HCT116 (cell line): ENCODE data around the gene CD83. TPM values are rescaled to one million over a fixed set of nuclear protein-coding genes. Genes with fewer than 3 reads are reported as not detected.

Experiments
- ATAC-seq: fragments of 200-7000 bp; cut with Tn5 transposase; 2 replicates; pipeline ENCODE4 v1.9.1; 2020; ENCODE audit warnings: mild to moderate bottlenecking, moderate library complexity
- BruUV-seq: library from RNA; stranded (reverse); fragments of 400-500 nt; replicated peaks from 2 replicates; lab custom pipeline; 2021; lab: Mats Ljungman, UMichigan
- CTCF ChIA-PET: fragments of 300-600 bp; sonication (Branson Sonifier 250); formaldehyde crosslinking; loops from one replicate; lab custom pipeline; 2021; ENCODE audit warnings: antibody characterized with exemption; lab: Charles Lee
- POLR2A ChIA-PET: fragments of 300-600, 350-600 bp; sonication (Branson Sonifier 250); formaldehyde crosslinking; loops from one replicate; lab custom pipeline; 2021; ENCODE audit warnings: antibody characterized with exemption; lab: Charles Lee
- RAD21 ChIA-PET, 2 experiments: fragments of 300-600 bp; sonication (Branson Sonifier 250); formaldehyde crosslinking; loops; one replicate each; lab custom pipeline; 2023; ENCODE audit warnings: low total read pairs in 2 of 2; ENCODE audit not compliant: uncharacterized antibody in 2 of 2, unreplicated experiment in 2 of 2, low non-redundant PET in 1 of 2; lab: Charles Lee
- DNase-seq: peaks from one replicate; pipeline ENCODE4 v3.0.0-alpha.2; 2010; ENCODE audit warnings: low read depth, low spot score
- H2AFZ ChIP-seq: fragments of 200-600 bp; shearing (Covaris generic), sonication (generic); 2 replicates; pipeline ENCODE4 v1.6.1; 2017; ENCODE audit warnings: low read depth, mixed run types, mixed read lengths, antibody characterized with exemption, low read length; ENCODE audit not compliant: poor library complexity, severe bottlenecking
- H3K27ac ChIP-seq: 2 replicates; pipeline ENCODE4 v1.5.1; 2012; ENCODE audit warnings: low read depth, low read length
- H3K27me3 ChIP-seq: fragments of 200-600 bp; sonication (generic); 2 replicates; pipeline ENCODE4 v1.6.1; 2016; ENCODE audit warnings: mixed run types, low read length, mixed read lengths; ENCODE audit not compliant: insufficient read depth
- H3K36me3 ChIP-seq, 2 experiments: fragments of 200-500 bp in 1 of 2; fragments of 200-600 bp in 1 of 2; sonication (Bioruptor generic) in 1 of 2; sonication (generic) in 1 of 2; 2 replicates each; pipeline versions ENCODE4 v1.5.1 to v1.6.1; 2014 to 2016; ENCODE audit warnings: low read length in 2 of 2, inconsistent platforms in 1 of 2, mixed read lengths in 1 of 2, mixed run types in 1 of 2; ENCODE audit not compliant: insufficient read depth in 2 of 2, control insufficient read depth in 1 of 2
- H3K4me1 ChIP-seq, 2 experiments: fragments of 200-600 bp in 1 of 2; sonication (generic) in 1 of 2; 2 replicates each; pipeline versions ENCODE4 v1.5.1 to v1.6.1; 2012 to 2017; ENCODE audit warnings: low read length in 2 of 2, inconsistent platforms in 1 of 2, mild to moderate bottlenecking in 1 of 2, mixed read lengths in 1 of 2, mixed run types in 1 of 2, moderate library complexity in 1 of 2; ENCODE audit not compliant: insufficient read depth in 2 of 2, control insufficient read depth in 1 of 2
- H3K4me2 ChIP-seq: fragments of 200-600 bp; sonication (generic); 2 replicates; pipeline ENCODE4 v1.6.1; 2017; ENCODE audit warnings: mixed run types, low read length, mixed read lengths
- H3K4me3 ChIP-seq, 2 experiments: fragments of 200-600 bp in 1 of 2; sonication (generic) in 1 of 2; replicated peaks in 1 of 2; 2 replicates each; pipeline ENCODE4 v1.5.1; 2011 to 2016; ENCODE audit warnings: low read length in 2 of 2, control low read depth in 1 of 2, low read depth in 1 of 2, mild to moderate bottlenecking in 1 of 2, mixed read lengths in 1 of 2, mixed run types in 1 of 2
- H3K79me2 ChIP-seq: fragments of 200-600 bp; sonication (generic); 2 replicates; pipeline ENCODE4 v1.6.1; 2017; ENCODE audit warnings: mild to moderate bottlenecking, mixed run types, low read length, moderate library complexity, mixed read lengths; ENCODE audit not compliant: insufficient read depth
- H3K9ac ChIP-seq: fragments of 200-600 bp; sonication (generic); 2 replicates; pipeline ENCODE4 v1.6.1; 2016; ENCODE audit warnings: low read length, mixed read lengths
- H3K9me2 ChIP-seq: fragments of 200-600 bp; sonication (generic), shearing (Covaris generic); 2 replicates; pipeline ENCODE4 v1.6.1; 2017; ENCODE audit warnings: mixed run types, mild to moderate bottlenecking, moderate library complexity; ENCODE audit not compliant: insufficient read depth
- H3K9me3 ChIP-seq, 2 experiments: fragments of 200-500 bp in 1 of 2; fragments of 200-600 bp in 1 of 2; sonication (Bioruptor generic) in 1 of 2; sonication (generic) in 1 of 2; 2 replicates each; pipeline ENCODE4 v1.6.1; 2014 to 2017; ENCODE audit warnings: low read length in 2 of 2, mixed read lengths in 2 of 2, inconsistent platforms in 1 of 2, low read depth in 1 of 2, mild to moderate bottlenecking in 1 of 2, mixed run types in 1 of 2, moderate library complexity in 1 of 2; ENCODE audit not compliant: control insufficient read depth in 1 of 2, insufficient read depth in 1 of 2
- H4K20me1 ChIP-seq: fragments of 200-600 bp; sonication (generic), shearing (Covaris generic); 2 replicates; pipeline ENCODE4 v1.6.1; 2017; ENCODE audit warnings: mixed run types, mild to moderate bottlenecking, moderate library complexity; ENCODE audit not compliant: insufficient read depth
- CBX3 ChIP-seq: IDR thresholded peaks from 2 replicates; pipeline ENCODE4 v1.6.1; 2012; ENCODE audit warnings: low read depth
- EGR1 ChIP-seq: IDR thresholded peaks from 2 replicates; pipeline ENCODE4 v1.6.1; 2012; ENCODE audit warnings: low read depth
- EZH2phosphoT487 ChIP-seq: fragments of 200-600 bp; IDR thresholded peaks from 2 replicates; pipeline ENCODE4 v1.6.1; 2018; ENCODE audit warnings: antibody characterized with exemption, borderline replicate concordance
- FOSL1 ChIP-seq: IDR thresholded peaks from 2 replicates; pipeline ENCODE4 v1.6.1; 2012; ENCODE audit warnings: low read depth
- JUND ChIP-seq: IDR thresholded peaks from 2 replicates; pipeline ENCODE4 v1.6.1; 2012
- RAD21 ChIP-seq: IDR thresholded peaks from 2 replicates; pipeline ENCODE4 v1.6.1; 2012; ENCODE audit warnings: low read depth, mild to moderate bottlenecking
- SP1 ChIP-seq: IDR thresholded peaks from 2 replicates; pipeline ENCODE4 v1.6.1; 2012; ENCODE audit warnings: low read depth
- SRF ChIP-seq: IDR thresholded peaks from 2 replicates; pipeline ENCODE4 v1.6.1; 2012; ENCODE audit warnings: low read depth
- TCF7L2 ChIP-seq: IDR thresholded peaks from 2 replicates; pipeline ENCODE4 v1.7.0; 2011; ENCODE audit warnings: borderline replicate concordance, inconsistent platforms; ENCODE audit not compliant: insufficient read depth, insufficient read length; ENCODE audit errors: extremely low read depth
- intact Hi-C: fragments of 100-400 bp; cut with micrococcal nuclease; formaldehyde crosslinking; loops from 2 replicates; pipeline ENCODE4 v1.10.0; 2022
- total RNA-seq: library from RNA; stranded (reverse); gene quantifications from one replicate; pipeline ENCODE4 v1.2.1, GENCODE V29; 2021; ENCODE audit not compliant: unreplicated experiment
- TF ChIP-seq, protein P1 (sequence below): IDR thresholded peaks from 2 replicates; pipeline ENCODE4 v1.6.1; 2012
- TF ChIP-seq, protein P2 (sequence below): IDR thresholded peaks from 2 replicates; pipeline ENCODE4 v1.6.1; 2011; ENCODE audit warnings: mild to moderate bottlenecking, low read length, moderate library complexity; ENCODE audit not compliant: insufficient replicate concordance; ENCODE audit errors: extremely low read depth
- TF ChIP-seq, protein P3 (sequence below): IDR thresholded peaks from 2 replicates; pipeline ENCODE4 v1.6.1; 2012; ENCODE audit warnings: low read depth
- TF ChIP-seq, protein P4 (sequence below): IDR thresholded peaks from 2 replicates; pipeline ENCODE4 v1.6.1; 2012
- TF ChIP-seq, protein P5 (sequence below), 3 experiments: fragments of 200-600 bp in 1 of 3; sonication (generic) in 1 of 3; IDR thresholded peaks in 2 of 3; conservative IDR thresholded peaks in 1 of 3; 2 replicates each; pipeline ENCODE4 v1.5.1; 2012 to 2017; ENCODE audit warnings: low read depth in 2 of 3, low read length in 2 of 3, antibody characterized with exemption in 1 of 3, borderline replicate concordance in 1 of 3, control low read depth in 1 of 3, mild to moderate bottlenecking in 1 of 3, mixed read lengths in 1 of 3, mixed run types in 1 of 3, moderate library complexity in 1 of 3; ENCODE audit not compliant: insufficient read depth in 1 of 3

CD83 gene
- total RNA-seq, 1 experiment from 2014 or later: 6.0 TPM

DNA sequence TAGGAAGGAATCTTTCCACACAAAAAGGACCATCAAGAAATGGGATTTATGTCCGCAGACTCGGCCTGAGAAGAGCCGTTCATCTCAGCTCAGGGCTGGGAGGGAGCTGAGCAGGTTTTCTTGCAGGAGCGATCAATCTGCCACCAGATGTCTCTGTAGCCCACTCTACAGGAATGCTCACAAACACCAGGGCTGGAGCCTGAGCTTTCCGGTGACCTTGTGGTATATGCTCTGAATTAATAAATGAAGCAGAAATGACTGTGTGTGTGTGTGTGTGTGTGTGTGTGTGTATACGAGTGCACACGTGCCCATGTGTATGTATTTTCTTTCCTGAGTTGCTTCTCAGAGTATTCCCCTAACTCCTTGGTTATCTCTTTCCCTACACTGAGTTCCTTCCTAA is 12.0 kb downstream of the CD83 start:
- no peak overlapping the region for H3K4me3 ChIP-seq
- H3K9ac ChIP-seq: no peak overlapping the region
- no peaks in the 10 kb centered on the region for H3K9me2 ChIP-seq
- no peak overlapping the region for H2AFZ ChIP-seq
- ChIA-PET RAD21 (no interaction called here), POLR2A (no interaction called here), CTCF (interaction anchor here (1.1 to 1.2 kb wide), 5 partner anchors 9 to 1494 kb away, joined by 3 to 9 read pairs (median 4); no protein-coding TSS in a partner anchor)
- no peak overlapping the region for H3K27ac ChIP-seq
- BruUV-seq: no TSS peak
- no peaks in the 10 kb centered on the region for H4K20me1 ChIP-seq
- TF ChIP-seq, protein P1, sequence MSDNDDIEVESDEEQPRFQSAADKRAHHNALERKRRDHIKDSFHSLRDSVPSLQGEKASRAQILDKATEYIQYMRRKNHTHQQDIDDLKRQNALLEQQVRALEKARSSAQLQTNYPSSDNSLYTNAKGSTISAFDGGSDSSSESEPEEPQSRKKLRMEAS: no peak
- no peak for TF ChIP-seq FOSL1
- no peak for TF ChIP-seq TCF7L2
- no peak for TF ChIP-seq EGR1
- TF ChIP-seq SP1: no peak
- no peak for TF ChIP-seq SRF
- no peak for TF ChIP-seq EZH2phosphoT487
- no peak for TF ChIP-seq CBX3
- TF ChIP-seq, protein P2, sequence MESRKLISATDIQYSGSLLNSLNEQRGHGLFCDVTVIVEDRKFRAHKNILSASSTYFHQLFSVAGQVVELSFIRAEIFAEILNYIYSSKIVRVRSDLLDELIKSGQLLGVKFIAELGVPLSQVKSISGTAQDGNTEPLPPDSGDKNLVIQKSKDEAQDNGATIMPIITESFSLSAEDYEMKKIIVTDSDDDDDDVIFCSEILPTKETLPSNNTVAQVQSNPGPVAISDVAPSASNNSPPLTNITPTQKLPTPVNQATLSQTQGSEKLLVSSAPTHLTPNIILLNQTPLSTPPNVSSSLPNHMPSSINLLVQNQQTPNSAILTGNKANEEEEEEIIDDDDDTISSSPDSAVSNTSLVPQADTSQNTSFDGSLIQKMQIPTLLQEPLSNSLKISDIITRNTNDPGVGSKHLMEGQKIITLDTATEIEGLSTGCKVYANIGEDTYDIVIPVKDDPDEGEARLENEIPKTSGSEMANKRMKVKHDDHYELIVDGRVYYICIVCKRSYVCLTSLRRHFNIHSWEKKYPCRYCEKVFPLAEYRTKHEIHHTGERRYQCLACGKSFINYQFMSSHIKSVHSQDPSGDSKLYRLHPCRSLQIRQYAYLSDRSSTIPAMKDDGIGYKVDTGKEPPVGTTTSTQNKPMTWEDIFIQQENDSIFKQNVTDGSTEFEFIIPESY: no peak
- no peak for TF ChIP-seq JUND
- TF ChIP-seq, protein P3, sequence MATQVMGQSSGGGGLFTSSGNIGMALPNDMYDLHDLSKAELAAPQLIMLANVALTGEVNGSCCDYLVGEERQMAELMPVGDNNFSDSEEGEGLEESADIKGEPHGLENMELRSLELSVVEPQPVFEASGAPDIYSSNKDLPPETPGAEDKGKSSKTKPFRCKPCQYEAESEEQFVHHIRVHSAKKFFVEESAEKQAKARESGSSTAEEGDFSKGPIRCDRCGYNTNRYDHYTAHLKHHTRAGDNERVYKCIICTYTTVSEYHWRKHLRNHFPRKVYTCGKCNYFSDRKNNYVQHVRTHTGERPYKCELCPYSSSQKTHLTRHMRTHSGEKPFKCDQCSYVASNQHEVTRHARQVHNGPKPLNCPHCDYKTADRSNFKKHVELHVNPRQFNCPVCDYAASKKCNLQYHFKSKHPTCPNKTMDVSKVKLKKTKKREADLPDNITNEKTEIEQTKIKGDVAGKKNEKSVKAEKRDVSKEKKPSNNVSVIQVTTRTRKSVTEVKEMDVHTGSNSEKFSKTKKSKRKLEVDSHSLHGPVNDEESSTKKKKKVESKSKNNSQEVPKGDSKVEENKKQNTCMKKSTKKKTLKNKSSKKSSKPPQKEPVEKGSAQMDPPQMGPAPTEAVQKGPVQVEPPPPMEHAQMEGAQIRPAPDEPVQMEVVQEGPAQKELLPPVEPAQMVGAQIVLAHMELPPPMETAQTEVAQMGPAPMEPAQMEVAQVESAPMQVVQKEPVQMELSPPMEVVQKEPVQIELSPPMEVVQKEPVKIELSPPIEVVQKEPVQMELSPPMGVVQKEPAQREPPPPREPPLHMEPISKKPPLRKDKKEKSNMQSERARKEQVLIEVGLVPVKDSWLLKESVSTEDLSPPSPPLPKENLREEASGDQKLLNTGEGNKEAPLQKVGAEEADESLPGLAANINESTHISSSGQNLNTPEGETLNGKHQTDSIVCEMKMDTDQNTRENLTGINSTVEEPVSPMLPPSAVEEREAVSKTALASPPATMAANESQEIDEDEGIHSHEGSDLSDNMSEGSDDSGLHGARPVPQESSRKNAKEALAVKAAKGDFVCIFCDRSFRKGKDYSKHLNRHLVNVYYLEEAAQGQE: no peak
- TF ChIP-seq, protein P4, sequence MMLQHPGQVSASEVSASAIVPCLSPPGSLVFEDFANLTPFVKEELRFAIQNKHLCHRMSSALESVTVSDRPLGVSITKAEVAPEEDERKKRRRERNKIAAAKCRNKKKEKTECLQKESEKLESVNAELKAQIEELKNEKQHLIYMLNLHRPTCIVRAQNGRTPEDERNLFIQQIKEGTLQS: no peak
- TF ChIP-seq RAD21: peak; percentile 78
- TF ChIP-seq, protein P5, sequence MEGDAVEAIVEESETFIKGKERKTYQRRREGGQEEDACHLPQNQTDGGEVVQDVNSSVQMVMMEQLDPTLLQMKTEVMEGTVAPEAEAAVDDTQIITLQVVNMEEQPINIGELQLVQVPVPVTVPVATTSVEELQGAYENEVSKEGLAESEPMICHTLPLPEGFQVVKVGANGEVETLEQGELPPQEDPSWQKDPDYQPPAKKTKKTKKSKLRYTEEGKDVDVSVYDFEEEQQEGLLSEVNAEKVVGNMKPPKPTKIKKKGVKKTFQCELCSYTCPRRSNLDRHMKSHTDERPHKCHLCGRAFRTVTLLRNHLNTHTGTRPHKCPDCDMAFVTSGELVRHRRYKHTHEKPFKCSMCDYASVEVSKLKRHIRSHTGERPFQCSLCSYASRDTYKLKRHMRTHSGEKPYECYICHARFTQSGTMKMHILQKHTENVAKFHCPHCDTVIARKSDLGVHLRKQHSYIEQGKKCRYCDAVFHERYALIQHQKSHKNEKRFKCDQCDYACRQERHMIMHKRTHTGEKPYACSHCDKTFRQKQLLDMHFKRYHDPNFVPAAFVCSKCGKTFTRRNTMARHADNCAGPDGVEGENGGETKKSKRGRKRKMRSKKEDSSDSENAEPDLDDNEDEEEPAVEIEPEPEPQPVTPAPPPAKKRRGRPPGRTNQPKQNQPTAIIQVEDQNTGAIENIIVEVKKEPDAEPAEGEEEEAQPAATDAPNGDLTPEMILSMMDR (IDR thresholded peaks at IDR 0.05 in 2 of 3, conservative IDR thresholded peaks at IDR 0.05 in 1 of 3; ENCODE audit: borderline replicate concordance in 1 of 3, insufficient read depth in 1 of 3, low read depth in 2 of 3, low read length in 2 of 3): peak; percentile 50 to 54 (median 51); a peak in 5 of 6 replicates
- no peaks in the 10 kb centered on the region for H3K27me3 ChIP-seq
- intact Hi-C loops: loop anchor here (10.0 kb wide), 1 partner anchor 1495 kb away; no protein-coding TSS in a partner anchor
- ATAC-seq (peak; percentile 96), DNase-seq (peak; percentile 34)
- H3K36me3 ChIP-seq: peaks cover 0 to 4% of the 10 kb centered on the region in 2 experiments; a peak in 1 of 4 replicates
- no peaks in the 10 kb centered on the region for H3K4me1 ChIP-seq
- no peaks in the 10 kb centered on the region for H3K79me2 ChIP-seq
- H3K9me3 ChIP-seq: no peaks in the 10 kb centered on the region
- H3K4me2 ChIP-seq: no peak overlapping the region
